NCI-H2171 (cell line): ENCODE measurements around the gene RHBG.

Experiments
- DNase-seq: peaks from one replicate; lab custom pipeline; 2025; lab: John Stamatoyannopoulos, UW

Gene RHBG

GRCh38 chr1:156424806-156425432, 55.9 kb downstream of the RHBG start:
- DNase-seq: no peak

GRCh38 chr1:156425943-156426342, 56.9 kb downstream of the RHBG start:
- DNase-seq: no peak

- DNase-seq: no peak
These were observed 58.9 kb downstream of the RHBG start for GRCh38 chr1:156427957-156428356.

- DNase-seq: no peak
These were observed 59.8 kb downstream of the RHBG start for GRCh38 chr1:156428746-156429288.

GRCh38 chr1:156429313-156430060, 60.5 kb downstream of the RHBG start:
- DNase-seq: no peak

- DNase-seq: no peak
These were observed 61.3 kb downstream of the RHBG start for GRCh38 chr1:156430303-156430702.

- no peak for DNase-seq
These were observed 61.9 kb downstream of the RHBG start for GRCh38 chr1:156430866-156431265.

- DNase-seq: no peak
These were observed 62.4 kb downstream of the RHBG start for GRCh38 chr1:156431366-156431765.

GRCh38 chr1:156431769-156432668, 63.0 kb downstream of the RHBG start:
- no peak for DNase-seq

GRCh38 chr1:156432669-156433018, 63.6 kb downstream of the RHBG start:
- DNase-seq: no peak

- DNase-seq: no peak
These were observed 64.0 kb downstream of the RHBG start for GRCh38 chr1:156433032-156433431.

GRCh38 chr1:156433602-156434001, 64.6 kb downstream of the RHBG start:
- no peak for DNase-seq
